HEK293 (cell line): Measurements from ENCODE around the gene RSBN1L.

Source experiments
- MZF1 ChIP-seq: fragments of 450-650 bp; formaldehyde crosslinking; IDR thresholded peaks from 2 replicates; pipeline ENCODE4 v1.5.1; 2017; ENCODE audit warnings: missing biosample characterization, missing genetic modification characterization, borderline replicate concordance
- ZNF624 ChIP-seq: fragments of 450-650 bp; formaldehyde crosslinking; IDR thresholded peaks from 2 replicates; pipeline ENCODE4 v1.5.1; 2017; ENCODE audit warnings: missing biosample characterization, missing genetic modification characterization
- ZNF670 ChIP-seq: fragments of 450-650 bp; formaldehyde crosslinking; IDR thresholded peaks from 2 replicates; pipeline ENCODE4 v1.5.1; 2016; ENCODE audit warnings: missing biosample characterization, missing genetic modification characterization, low read depth
- ZNF837 ChIP-seq: fragments of 450-650 bp; formaldehyde crosslinking; IDR thresholded peaks from 2 replicates; pipeline ENCODE4 v1.5.1; 2016; ENCODE audit warnings: missing biosample characterization, missing genetic modification characterization
- TF ChIP-seq, protein P1 (sequence below): fragments of 450-650 bp; formaldehyde crosslinking; IDR thresholded peaks from 2 replicates; pipeline ENCODE4 v1.5.1; 2016; ENCODE audit warnings: missing biosample characterization, missing genetic modification characterization
- TF ChIP-seq, protein P2 (sequence below): fragments of 450-650 bp; formaldehyde crosslinking; IDR thresholded peaks from 2 replicates; pipeline ENCODE4 v1.5.1; 2016; ENCODE audit warnings: missing biosample characterization, missing genetic modification characterization
- TF ChIP-seq, protein P3 (sequence below): fragments of 450-650 bp; IDR thresholded peaks from 2 replicates; pipeline ENCODE4 v1.5.1; 2018; ENCODE audit warnings: missing biosample characterization, missing genetic modification characterization
- TF ChIP-seq, protein P4 (sequence below): fragments of 450-650 bp; formaldehyde crosslinking; IDR thresholded peaks from 2 replicates; pipeline ENCODE4 v1.5.1; 2016; ENCODE audit warnings: missing biosample characterization, missing genetic modification characterization

DNA sequence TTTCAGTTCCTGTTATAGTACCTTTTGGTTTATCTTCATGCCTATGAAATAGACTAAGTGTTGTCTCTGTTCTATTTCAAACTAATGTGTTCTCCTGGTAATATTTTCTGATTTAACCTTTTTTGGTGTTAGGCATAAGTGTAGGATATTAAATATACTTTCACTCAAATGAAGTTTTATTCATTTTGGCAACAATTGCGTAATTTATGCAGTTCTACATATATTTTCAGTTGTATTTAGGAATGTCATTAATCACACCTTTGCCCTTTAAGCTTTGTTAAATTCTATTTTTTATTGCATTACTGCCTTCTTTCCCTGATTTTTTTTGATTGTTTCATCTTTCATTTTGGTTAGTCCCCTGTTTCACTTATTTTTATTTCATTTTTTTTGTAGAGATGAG is 47.3 kb downstream of the RSBN1L start:
- TF ChIP-seq, protein P1, sequence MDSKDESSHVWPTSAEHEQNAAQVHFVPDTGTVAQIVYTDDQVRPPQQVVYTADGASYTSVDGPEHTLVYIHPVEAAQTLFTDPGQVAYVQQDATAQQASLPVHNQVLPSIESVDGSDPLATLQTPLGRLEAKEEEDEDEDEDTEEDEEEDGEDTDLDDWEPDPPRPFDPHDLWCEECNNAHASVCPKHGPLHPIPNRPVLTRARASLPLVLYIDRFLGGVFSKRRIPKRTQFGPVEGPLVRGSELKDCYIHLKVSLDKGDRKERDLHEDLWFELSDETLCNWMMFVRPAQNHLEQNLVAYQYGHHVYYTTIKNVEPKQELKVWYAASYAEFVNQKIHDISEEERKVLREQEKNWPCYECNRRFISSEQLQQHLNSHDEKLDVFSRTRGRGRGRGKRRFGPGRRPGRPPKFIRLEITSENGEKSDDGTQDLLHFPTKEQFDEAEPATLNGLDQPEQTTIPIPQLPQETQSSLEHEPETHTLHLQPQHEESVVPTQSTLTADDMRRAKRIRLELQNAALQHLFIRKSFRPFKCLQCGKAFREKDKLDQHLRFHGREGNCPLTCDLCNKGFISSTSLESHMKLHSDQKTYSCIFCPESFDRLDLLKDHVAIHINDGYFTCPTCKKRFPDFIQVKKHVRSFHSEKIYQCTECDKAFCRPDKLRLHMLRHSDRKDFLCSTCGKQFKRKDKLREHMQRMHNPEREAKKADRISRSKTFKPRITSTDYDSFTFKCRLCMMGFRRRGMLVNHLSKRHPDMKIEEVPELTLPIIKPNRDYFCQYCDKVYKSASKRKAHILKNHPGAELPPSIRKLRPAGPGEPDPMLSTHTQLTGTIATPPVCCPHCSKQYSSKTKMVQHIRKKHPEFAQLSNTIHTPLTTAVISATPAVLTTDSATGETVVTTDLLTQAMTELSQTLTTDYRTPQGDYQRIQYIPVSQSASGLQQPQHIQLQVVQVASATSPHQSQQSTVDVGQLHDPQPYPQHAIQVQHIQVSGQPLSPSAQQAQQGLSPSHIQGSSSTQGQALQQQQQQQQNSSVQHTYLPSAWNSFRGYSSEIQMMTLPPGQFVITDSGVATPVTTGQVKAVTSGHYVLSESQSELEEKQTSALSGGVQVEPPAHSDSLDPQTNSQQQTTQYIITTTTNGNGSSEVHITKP (tag by site-specific recombination), result no peak
- TF ChIP-seq, protein P2, sequence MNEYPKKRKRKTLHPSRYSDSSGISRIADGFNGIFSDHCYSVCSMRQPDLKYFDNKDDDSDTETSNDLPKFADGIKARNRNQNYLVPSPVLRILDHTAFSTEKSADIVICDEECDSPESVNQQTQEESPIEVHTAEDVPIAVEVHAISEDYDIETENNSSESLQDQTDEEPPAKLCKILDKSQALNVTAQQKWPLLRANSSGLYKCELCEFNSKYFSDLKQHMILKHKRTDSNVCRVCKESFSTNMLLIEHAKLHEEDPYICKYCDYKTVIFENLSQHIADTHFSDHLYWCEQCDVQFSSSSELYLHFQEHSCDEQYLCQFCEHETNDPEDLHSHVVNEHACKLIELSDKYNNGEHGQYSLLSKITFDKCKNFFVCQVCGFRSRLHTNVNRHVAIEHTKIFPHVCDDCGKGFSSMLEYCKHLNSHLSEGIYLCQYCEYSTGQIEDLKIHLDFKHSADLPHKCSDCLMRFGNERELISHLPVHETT, result no peak
- TF ChIP-seq ZNF670 (tag by site-specific recombination) (no peak), ZNF624 (tag by site-specific recombination) (no peak), MZF1 (tag by site-specific recombination) (no peak), ZNF837 (tag by site-specific recombination) (no peak)
- TF ChIP-seq, protein P3, sequence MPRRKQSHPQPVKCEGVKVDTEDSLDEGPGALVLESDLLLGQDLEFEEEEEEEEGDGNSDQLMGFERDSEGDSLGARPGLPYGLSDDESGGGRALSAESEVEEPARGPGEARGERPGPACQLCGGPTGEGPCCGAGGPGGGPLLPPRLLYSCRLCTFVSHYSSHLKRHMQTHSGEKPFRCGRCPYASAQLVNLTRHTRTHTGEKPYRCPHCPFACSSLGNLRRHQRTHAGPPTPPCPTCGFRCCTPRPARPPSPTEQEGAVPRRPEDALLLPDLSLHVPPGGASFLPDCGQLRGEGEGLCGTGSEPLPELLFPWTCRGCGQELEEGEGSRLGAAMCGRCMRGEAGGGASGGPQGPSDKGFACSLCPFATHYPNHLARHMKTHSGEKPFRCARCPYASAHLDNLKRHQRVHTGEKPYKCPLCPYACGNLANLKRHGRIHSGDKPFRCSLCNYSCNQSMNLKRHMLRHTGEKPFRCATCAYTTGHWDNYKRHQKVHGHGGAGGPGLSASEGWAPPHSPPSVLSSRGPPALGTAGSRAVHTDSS (tag by site-specific recombination), result no peak
- TF ChIP-seq, protein P4, sequence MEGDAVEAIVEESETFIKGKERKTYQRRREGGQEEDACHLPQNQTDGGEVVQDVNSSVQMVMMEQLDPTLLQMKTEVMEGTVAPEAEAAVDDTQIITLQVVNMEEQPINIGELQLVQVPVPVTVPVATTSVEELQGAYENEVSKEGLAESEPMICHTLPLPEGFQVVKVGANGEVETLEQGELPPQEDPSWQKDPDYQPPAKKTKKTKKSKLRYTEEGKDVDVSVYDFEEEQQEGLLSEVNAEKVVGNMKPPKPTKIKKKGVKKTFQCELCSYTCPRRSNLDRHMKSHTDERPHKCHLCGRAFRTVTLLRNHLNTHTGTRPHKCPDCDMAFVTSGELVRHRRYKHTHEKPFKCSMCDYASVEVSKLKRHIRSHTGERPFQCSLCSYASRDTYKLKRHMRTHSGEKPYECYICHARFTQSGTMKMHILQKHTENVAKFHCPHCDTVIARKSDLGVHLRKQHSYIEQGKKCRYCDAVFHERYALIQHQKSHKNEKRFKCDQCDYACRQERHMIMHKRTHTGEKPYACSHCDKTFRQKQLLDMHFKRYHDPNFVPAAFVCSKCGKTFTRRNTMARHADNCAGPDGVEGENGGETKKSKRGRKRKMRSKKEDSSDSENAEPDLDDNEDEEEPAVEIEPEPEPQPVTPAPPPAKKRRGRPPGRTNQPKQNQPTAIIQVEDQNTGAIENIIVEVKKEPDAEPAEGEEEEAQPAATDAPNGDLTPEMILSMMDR (tag by site-specific recombination), result no peak
